HepG2 (cell line): ENCODE data around the gene IQSEC1.

Experiments
- ARID2 ChIP-seq: sonication (generic); formaldehyde crosslinking; IDR thresholded peaks from 2 replicates; pipeline ENCODE4 v1.8.1; 2022; ENCODE audit warnings: mild to moderate bottlenecking, missing genetic modification reagents, borderline replicate concordance
- CBX1 ChIP-seq: IDR thresholded peaks from one replicate; pipeline ENCODE4 v1.6.1; 2016; ENCODE audit warnings: antibody characterized with exemption, low read depth
- CTCF ChIP-seq: sonication (generic); formaldehyde crosslinking; IDR thresholded peaks from 2 replicates; pipeline ENCODE4 v1.5.0; 2020; ENCODE audit warnings: mild to moderate bottlenecking, missing genetic modification reagents, moderate library complexity
- EED ChIP-seq: sonication (generic); formaldehyde crosslinking; IDR thresholded peaks from 2 replicates; pipeline ENCODE4 v1.5.0; 2020; ENCODE audit warnings: mild to moderate bottlenecking, missing genetic modification reagents
- HDAC6 ChIP-seq: fragments of 200-600 bp; sonication (generic); IDR thresholded peaks from 2 replicates; pipeline ENCODE4 v1.7.0; 2017; ENCODE audit warnings: mild to moderate bottlenecking, antibody characterized with exemption, low read length, low read depth
- IKZF1 ChIP-seq: fragments of 450-650 bp; IDR thresholded peaks from 2 replicates; pipeline ENCODE4 v1.7.1; 2016
- KAT2B ChIP-seq: fragments of 150-350 bp; IDR thresholded peaks from 2 replicates; pipeline ENCODE4 v1.6.1; 2014; ENCODE audit warnings: low read depth, low read length, borderline replicate concordance
- TAF1 ChIP-seq: sonication (generic); formaldehyde crosslinking; IDR thresholded peaks from 2 replicates; pipeline ENCODE4 v1.4.0; 2020; ENCODE audit warnings: missing genetic modification reagents

- TF ChIP-seq CTCF (CRISPR knock-in tag): no peak
- no peak for TF ChIP-seq CBX1
- no peak for TF ChIP-seq TAF1
- no peak for TF ChIP-seq HDAC6
- no peak for TF ChIP-seq KAT2B
- no peak for TF ChIP-seq EED (CRISPR knock-in tag)
- TF ChIP-seq ARID2 (CRISPR knock-in tag): no peak
- no peak for TF ChIP-seq IKZF1
These were observed 165.0 kb downstream of the IQSEC1 start for GRCh38 chr3:12908136-12908730.
